ENCODE data around the gene LRRC55. TPM values are rescaled to one million over a fixed set of nuclear protein-coding genes. Genes with fewer than 3 reads are reported as not detected.
A peak's percentile ranks its signal among the peaks of the same experiment; 100 is the strongest.

Gene LRRC55
- polyA plus RNA-seq, 1 of the 3 experiments (the other 2 are of a cell fraction): not detected

DNA sequence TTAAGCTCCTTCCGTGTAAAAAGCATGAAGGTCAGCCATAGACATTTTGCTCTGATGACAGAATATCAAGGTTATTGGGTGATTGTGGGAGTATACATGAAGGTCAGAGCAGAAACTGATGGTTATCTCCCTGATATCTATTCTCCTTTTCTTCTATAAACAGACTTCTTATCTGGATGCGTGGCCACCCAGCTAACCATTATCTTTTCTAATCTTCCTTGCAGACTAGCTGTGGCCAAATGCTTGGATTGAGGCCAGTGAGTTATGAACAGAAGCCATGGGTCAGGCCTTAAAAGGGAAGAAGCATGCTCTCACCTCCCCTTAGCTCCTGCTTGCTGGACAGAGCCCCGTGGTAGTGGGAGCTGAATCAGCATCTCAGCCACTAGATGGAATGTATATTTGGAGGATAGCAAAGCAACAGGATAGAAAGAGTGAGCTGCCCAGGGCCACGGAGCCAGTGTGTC, 31.3 kb upstream of the LRRC55 start:
- ChIA-PET POLR2A (interaction anchor here (0.7 to 1.1 kb wide), 4 partner anchors 17 to 99 kb away, joined by 3 to 5 read pairs (median 4); no protein-coding TSS in a partner anchor), CTCF (interaction anchor here (0.6 to 10.1 kb wide), 8 partner anchors 17 to 309 kb away, joined by 3 to 90 read pairs (median 4); no protein-coding TSS in a partner anchor)
- H3F3A ChIP-seq (replicated peaks; ENCODE audit: insufficient read depth): no peaks in the 10 kb centered on the region
- H3K9me2 ChIP-seq: no peaks in the 10 kb centered on the region
- WGBS (ENCODE audit: low lambda C conversion rate): 25% methylated on average over 4 of the region's 4 CpGs
- no peaks in the 10 kb centered on the region for H3K36me3 ChIP-seq (replicated peaks in 1 of 2; ENCODE audit: control insufficient read depth in 1 of 2, insufficient read depth in 2 of 2, low read length in 1 of 2)
- H3K27me3 ChIP-seq (ENCODE audit: insufficient read depth): no peaks in the 10 kb centered on the region
- peak; percentile 41 for DNase-seq
- no peak overlapping the region for H3K4me3 ChIP-seq (ENCODE audit: low read depth in 2 of 2, low read length in 1 of 2)
- no peaks in the 10 kb centered on the region for H4K20me1 ChIP-seq (ENCODE audit: insufficient read depth)
- H2AFZ ChIP-seq (ENCODE audit: low read depth): no peak overlapping the region
- no peak overlapping the region for H3K9ac ChIP-seq
- no peak overlapping the region for H3K4me2 ChIP-seq
- peaks cover 0 to 43% of the 10 kb centered on the region in 2 experiments; a peak in 2 of 4 replicates for H3K4me1 ChIP-seq (ENCODE audit: control insufficient read depth in 1 of 2, insufficient read depth in 2 of 2, low read depth in 1 of 2, low read length in 1 of 2)
- peak overlapping the region in 1 of 2 experiments; percentile 96; a peak in 2 of 4 replicates for H3K27ac ChIP-seq (ENCODE audit: low read depth in 2 of 2, low read length in 1 of 2)
- no peaks in the 10 kb centered on the region for H3K79me2 ChIP-seq (ENCODE audit: insufficient read depth)
- H3K9me3 ChIP-seq: no peaks in the 10 kb centered on the region
- TF ChIP-seq MEF2A (IDR thresholded peaks at IDR 0.05; ENCODE audit: borderline replicate concordance, low read depth) (no peak), RXRA (IDR thresholded peaks at IDR 0.05; ENCODE audit: borderline replicate concordance, low read depth) (no peak), EP300 (IDR thresholded peaks at IDR 0.05; ENCODE audit: borderline replicate concordance in 1 of 2, low read depth in 1 of 2, low read length in 1 of 2) (peak; percentile 28 to 94; a peak in 2 of 4 replicates), FOXJ3 (CRISPR knock-in tag; IDR thresholded peaks at IDR 0.05) (no peak), SMC3 (IDR thresholded peaks at IDR 0.05; ENCODE audit: low read depth, low read length) (no peak), NFIC (IDR thresholded peaks at IDR 0.05; ENCODE audit: borderline replicate concordance) (peak; percentile 21; the same call in 1 of the 2 replicates), JUND (IDR thresholded peaks at IDR 0.05) (no peak), TAF1 (IDR thresholded peaks at IDR 0.05; ENCODE audit: borderline replicate concordance, low read depth, low read length) (no peak), SIN3A (IDR thresholded peaks at IDR 0.05; ENCODE audit: borderline replicate concordance, low read depth, low read length) (no peak), EZH2phosphoT487 (IDR thresholded peaks at IDR 0.05; ENCODE audit: borderline replicate concordance, low read depth) (no peak), FOSL2 (IDR thresholded peaks at IDR 0.05; ENCODE audit: borderline replicate concordance, low read depth) (no peak), GABPA (IDR thresholded peaks at IDR 0.05; ENCODE audit: low read depth) (no peak), RFX5 (IDR thresholded peaks at IDR 0.05; ENCODE audit: low read length) (no peak), ELF1 (IDR thresholded peaks at IDR 0.05) (no peak), FOXM1 (IDR thresholded peaks at IDR 0.05; ENCODE audit: low read depth) (no peak), MXI1 (IDR thresholded peaks at IDR 0.05; ENCODE audit: low read depth, low read length) (peak; percentile 64), GATA2 (CRISPR knock-in tag; IDR thresholded peaks at IDR 0.05) (peak; percentile 83), YY1 (IDR thresholded peaks at IDR 0.05; ENCODE audit: low read depth) (no peak), RAD21 (IDR thresholded peaks at IDR 0.05; ENCODE audit: low read length) (peak; percentile 22; the same call in 1 of the 2 replicates), TCF12 (IDR thresholded peaks at IDR 0.05) (peak; percentile 61), RCOR1 (IDR thresholded peaks at IDR 0.05; ENCODE audit: low read length) (peak; percentile 72; the same call in 1 of the 2 replicates), POLR2AphosphoS5 (IDR thresholded peaks at IDR 0.05; ENCODE audit: low read depth, low read length) (0 out of 2 replicates have a peak, but pooled peaks have one; percentile 10)
- TF ChIP-seq, protein P1, sequence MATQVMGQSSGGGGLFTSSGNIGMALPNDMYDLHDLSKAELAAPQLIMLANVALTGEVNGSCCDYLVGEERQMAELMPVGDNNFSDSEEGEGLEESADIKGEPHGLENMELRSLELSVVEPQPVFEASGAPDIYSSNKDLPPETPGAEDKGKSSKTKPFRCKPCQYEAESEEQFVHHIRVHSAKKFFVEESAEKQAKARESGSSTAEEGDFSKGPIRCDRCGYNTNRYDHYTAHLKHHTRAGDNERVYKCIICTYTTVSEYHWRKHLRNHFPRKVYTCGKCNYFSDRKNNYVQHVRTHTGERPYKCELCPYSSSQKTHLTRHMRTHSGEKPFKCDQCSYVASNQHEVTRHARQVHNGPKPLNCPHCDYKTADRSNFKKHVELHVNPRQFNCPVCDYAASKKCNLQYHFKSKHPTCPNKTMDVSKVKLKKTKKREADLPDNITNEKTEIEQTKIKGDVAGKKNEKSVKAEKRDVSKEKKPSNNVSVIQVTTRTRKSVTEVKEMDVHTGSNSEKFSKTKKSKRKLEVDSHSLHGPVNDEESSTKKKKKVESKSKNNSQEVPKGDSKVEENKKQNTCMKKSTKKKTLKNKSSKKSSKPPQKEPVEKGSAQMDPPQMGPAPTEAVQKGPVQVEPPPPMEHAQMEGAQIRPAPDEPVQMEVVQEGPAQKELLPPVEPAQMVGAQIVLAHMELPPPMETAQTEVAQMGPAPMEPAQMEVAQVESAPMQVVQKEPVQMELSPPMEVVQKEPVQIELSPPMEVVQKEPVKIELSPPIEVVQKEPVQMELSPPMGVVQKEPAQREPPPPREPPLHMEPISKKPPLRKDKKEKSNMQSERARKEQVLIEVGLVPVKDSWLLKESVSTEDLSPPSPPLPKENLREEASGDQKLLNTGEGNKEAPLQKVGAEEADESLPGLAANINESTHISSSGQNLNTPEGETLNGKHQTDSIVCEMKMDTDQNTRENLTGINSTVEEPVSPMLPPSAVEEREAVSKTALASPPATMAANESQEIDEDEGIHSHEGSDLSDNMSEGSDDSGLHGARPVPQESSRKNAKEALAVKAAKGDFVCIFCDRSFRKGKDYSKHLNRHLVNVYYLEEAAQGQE (IDR thresholded peaks at IDR 0.05; ENCODE audit: low read depth, low read length): peak; percentile 82; the same call in 1 of the 2 replicates
- TF ChIP-seq, protein P2, sequence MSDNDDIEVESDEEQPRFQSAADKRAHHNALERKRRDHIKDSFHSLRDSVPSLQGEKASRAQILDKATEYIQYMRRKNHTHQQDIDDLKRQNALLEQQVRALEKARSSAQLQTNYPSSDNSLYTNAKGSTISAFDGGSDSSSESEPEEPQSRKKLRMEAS (IDR thresholded peaks at IDR 0.05; ENCODE audit: low read depth): no peak
- TF ChIP-seq, protein P3, sequence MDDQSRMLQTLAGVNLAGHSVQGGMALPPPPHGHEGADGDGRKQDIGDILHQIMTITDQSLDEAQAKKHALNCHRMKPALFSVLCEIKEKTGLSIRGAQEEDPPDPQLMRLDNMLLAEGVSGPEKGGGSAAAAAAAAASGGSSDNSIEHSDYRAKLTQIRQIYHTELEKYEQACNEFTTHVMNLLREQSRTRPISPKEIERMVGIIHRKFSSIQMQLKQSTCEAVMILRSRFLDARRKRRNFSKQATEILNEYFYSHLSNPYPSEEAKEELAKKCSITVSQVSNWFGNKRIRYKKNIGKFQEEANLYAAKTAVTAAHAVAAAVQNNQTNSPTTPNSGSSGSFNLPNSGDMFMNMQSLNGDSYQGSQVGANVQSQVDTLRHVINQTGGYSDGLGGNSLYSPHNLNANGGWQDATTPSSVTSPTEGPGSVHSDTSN (IDR thresholded peaks at IDR 0.05): no peak
- TF ChIP-seq, protein P4, sequence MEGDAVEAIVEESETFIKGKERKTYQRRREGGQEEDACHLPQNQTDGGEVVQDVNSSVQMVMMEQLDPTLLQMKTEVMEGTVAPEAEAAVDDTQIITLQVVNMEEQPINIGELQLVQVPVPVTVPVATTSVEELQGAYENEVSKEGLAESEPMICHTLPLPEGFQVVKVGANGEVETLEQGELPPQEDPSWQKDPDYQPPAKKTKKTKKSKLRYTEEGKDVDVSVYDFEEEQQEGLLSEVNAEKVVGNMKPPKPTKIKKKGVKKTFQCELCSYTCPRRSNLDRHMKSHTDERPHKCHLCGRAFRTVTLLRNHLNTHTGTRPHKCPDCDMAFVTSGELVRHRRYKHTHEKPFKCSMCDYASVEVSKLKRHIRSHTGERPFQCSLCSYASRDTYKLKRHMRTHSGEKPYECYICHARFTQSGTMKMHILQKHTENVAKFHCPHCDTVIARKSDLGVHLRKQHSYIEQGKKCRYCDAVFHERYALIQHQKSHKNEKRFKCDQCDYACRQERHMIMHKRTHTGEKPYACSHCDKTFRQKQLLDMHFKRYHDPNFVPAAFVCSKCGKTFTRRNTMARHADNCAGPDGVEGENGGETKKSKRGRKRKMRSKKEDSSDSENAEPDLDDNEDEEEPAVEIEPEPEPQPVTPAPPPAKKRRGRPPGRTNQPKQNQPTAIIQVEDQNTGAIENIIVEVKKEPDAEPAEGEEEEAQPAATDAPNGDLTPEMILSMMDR (IDR thresholded peaks at IDR 0.05): no peak
- TF ChIP-seq, protein P5, sequence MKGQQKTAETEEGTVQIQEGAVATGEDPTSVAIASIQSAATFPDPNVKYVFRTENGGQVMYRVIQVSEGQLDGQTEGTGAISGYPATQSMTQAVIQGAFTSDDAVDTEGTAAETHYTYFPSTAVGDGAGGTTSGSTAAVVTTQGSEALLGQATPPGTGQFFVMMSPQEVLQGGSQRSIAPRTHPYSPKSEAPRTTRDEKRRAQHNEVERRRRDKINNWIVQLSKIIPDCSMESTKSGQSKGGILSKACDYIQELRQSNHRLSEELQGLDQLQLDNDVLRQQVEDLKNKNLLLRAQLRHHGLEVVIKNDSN (IDR thresholded peaks at IDR 0.05; ENCODE audit: borderline replicate concordance, low read depth): no peak

All from SK-N-SH (cell line).